Astrocyte of the cerebellum (primary cell): Measurements from ENCODE around the gene EMID1.

Experiments
- DNase-seq: peaks from one replicate; pipeline ENCODE4 v3.0.0-alpha.2; 2011; ENCODE audit warnings: low read depth
- H3K4me3 ChIP-seq: 2 replicates; pipeline ENCODE4 v1.5.1; 2011; ENCODE audit warnings: mild to moderate bottlenecking, low read depth, low read length, moderate library complexity
- in situ Hi-C: cut with HindIII; loops from 2 replicates; pipeline ENCODE4 v1.10.0; 2017; ENCODE audit warnings: low sequenced_read_pairs
- TF ChIP-seq, protein P1 (sequence below): IDR thresholded peaks from 2 replicates; pipeline ENCODE4 v1.5.1; 2012; ENCODE audit warnings: low read length, low read depth, moderate library complexity, mild to moderate bottlenecking; ENCODE audit errors: missing control alignments

The EMID1 gene

DNA sequence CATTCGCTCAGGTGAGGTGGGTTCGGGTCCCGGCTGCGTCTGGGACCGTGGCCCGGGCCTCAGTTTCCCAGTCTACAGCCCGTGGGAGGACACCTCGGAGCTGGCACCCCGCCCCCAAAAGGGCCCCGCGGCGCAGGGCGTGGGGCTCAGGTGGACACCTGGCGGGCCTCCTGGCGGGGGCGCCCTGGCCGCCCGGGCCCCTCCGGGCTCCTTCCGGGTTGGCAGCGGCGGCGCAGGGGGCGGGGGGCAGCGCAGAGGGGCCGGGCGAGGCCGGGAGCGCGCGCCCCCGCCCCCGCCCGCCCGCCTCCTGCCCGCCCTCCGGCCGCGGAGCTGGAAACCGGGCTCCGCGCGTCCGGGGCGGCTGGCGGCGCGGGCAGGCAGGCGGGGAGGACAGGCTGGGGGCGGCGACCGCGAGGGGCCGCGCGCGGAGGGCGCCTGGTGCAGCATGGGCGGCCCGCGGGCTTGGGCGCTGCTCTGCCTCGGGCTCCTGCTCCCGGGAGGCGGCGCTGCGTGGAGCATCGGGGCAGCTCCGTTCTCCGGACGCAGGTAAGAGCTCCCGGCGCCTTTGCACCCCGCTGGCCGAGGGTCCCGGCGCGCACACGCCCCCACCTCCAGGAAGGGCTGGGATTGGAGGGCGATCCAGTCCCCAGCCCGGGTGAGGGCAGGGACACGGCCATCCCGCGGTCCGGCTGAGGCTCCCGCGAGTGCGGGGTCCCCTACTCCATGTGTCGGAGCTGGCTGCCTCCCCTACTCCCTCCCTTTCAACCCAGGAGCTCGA lies at the start of gene EMID1:
Gene EMID1, plus strand, starts transcription at position 303 of the 778 bp plus-strand sequence. Its CDS starts 143 bp downstream, at position 446.
- TF ChIP-seq, protein P1, sequence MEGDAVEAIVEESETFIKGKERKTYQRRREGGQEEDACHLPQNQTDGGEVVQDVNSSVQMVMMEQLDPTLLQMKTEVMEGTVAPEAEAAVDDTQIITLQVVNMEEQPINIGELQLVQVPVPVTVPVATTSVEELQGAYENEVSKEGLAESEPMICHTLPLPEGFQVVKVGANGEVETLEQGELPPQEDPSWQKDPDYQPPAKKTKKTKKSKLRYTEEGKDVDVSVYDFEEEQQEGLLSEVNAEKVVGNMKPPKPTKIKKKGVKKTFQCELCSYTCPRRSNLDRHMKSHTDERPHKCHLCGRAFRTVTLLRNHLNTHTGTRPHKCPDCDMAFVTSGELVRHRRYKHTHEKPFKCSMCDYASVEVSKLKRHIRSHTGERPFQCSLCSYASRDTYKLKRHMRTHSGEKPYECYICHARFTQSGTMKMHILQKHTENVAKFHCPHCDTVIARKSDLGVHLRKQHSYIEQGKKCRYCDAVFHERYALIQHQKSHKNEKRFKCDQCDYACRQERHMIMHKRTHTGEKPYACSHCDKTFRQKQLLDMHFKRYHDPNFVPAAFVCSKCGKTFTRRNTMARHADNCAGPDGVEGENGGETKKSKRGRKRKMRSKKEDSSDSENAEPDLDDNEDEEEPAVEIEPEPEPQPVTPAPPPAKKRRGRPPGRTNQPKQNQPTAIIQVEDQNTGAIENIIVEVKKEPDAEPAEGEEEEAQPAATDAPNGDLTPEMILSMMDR = peak; percentile 26
- no peak for DNase-seq
- H3K4me3 ChIP-seq = peak within 1 kb of the TSS; percentile 47

DNA sequence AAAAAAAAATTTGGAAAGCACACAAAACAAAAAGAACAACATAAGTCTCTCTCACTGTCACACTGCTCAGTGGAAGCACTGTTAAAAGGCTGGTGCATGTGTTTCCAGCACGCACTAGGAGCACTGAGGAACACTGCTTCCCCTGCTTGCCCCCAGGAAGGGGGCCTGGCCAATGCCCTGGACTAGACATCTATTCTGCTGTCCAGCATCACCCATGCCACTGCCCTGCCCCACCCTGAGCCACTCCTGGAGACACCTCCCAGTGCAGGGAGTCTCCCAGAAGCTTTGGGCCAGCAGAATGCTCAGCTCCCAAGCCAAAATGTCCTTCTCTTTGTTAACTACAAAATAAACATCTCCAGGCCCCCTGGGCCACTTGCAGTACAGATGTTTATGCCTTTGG lies 49.7 kb upstream of the EMID1 start:
- no peak for DNase-seq
- TF ChIP-seq, protein P1 = no peak
- H3K4me3 ChIP-seq = no peak overlapping the region
- in situ Hi-C loops = no loop called here

More for the DNA sequence above, at the start of gene EMID1:
- in situ Hi-C loops = loop anchor here (5.0 kb wide), 1 partner anchor 93 kb away; no protein-coding TSS in a partner anchor

DNA sequence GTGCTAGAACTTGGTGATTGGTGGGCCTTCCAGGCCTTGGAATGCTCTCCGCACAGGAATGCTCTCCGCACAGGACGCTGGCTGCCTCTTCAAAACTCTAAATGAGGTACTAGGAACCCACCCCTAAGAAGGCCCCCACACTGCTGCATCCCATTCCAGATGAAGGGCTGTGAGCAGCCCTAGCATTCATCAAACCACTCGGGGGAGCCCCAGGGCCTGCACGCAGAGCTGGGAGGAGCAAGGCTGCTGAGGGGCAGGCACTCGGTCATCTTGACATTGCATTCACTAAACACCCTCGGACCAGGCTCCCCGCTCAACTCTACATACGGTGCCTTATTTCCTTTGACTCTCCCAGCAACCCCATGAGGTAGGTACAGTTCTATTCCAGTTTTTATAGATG lies 49.2 kb upstream of the EMID1 start:
- in situ Hi-C loops = no loop called here
- TF ChIP-seq, protein P1 = peak; percentile 42

DNA sequence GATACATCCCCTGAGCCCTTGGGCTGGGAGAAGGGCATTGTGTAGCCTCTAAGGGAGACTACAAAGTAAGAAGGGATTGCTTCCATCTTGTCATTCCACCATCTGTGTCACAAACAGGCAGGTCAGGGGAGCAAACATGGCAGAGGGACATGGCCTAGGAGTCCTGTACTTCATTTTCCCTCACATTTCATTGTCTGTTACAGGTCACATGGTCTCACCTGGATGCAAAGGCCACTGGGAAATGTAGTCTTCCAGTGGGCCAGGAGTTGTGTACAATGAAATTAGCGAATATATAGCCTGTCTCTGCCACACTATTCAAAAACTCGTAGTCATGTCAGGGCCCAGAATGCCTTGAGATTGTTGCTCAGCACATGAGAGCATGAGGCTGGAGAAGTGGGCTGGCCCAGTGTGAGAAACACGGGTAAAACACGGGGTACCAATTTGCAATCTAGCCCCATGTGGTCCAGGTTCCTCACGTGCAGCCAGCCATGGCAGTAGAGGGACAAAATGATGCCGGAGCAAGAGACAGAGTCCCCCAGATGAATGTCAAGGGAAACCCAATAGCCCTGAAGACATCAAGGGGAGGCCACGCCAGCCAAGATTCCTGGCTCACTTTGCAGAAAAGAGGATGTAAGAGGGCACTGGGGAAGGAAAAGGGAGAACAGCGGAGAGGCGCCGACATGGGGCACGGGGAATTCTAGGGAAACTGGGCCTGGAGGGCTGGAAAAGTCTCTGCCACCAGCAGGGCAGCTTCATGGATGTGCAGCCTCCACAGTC lies 47.7 kb upstream of the EMID1 start:
- TF ChIP-seq, protein P1 = no peak
- in situ Hi-C loops = no loop called here
- DNase-seq = no peak
- H3K4me3 ChIP-seq = no peak overlapping the region

More for the DNA sequence above, 49.2 kb upstream of the EMID1 start:
- H3K4me3 ChIP-seq = no peak overlapping the region
- no peak for DNase-seq

DNA sequence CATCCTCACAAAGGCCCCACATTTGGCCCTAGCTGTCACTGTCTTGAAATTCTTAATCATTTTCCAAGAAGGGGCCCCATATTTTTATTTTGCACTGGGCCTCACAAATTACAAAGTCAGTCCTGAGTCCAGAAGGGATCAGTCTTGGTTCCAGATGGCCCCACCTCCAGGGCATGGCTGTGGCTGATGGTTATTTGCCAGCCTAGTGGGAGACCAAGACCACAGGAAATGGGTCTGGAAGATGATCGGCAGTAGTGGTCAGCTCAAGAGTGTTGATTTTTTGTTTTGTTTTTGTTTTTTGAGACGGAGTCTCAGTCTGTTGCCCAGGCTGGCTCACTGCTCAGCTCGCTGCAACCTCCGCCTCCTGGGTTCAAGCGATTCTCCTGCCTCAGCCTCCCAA lies 47.1 kb upstream of the EMID1 start:
- H3K4me3 ChIP-seq = no peak overlapping the region
- DNase-seq = peak; percentile 53
- in situ Hi-C loops = no loop called here
- TF ChIP-seq, protein P1 = no peak

DNA sequence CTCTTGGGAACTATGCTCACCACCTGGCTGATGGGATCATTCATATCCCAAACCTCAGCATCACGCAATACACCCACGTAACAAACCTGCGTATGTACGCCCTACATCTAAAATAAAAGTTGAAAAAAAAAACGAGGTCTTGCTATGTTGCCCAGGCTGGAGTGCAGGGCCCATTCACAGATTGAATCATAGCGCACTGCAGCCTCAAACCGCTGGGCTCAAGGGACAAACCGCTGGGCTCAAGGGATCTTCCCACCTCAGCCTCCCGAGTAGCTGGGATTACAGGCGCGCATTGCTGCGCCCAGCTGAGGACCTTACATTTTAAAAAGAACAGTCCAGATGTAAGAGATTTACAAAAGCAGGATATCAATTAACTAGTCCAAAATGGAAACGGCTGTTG lies 41.9 kb upstream of the EMID1 start:
- in situ Hi-C loops = no loop called here
- DNase-seq = no peak
- TF ChIP-seq, protein P1 = no peak
- no peak overlapping the region for H3K4me3 ChIP-seq
